OCI-LY1 (cell line): ENCODE data around the gene SFSWAP.

Experiments used
- CTCF ChIP-seq: fragments of 200-600 bp; sonication (generic), shearing (Covaris generic); IDR thresholded peaks from 2 replicates; pipeline ENCODE4 v1.5.1; 2017; ENCODE audit warnings: mild to moderate bottlenecking, antibody characterized with exemption, low read length, moderate library complexity, mixed read lengths
- EZH2 ChIP-seq: fragments of 200-600 bp; sonication (generic), shearing (Covaris generic); IDR thresholded peaks from 2 replicates; pipeline ENCODE4 v1.8.0; 2017; ENCODE audit warnings: borderline replicate concordance, mixed run types, mild to moderate bottlenecking, antibody characterized with exemption, low read length, moderate library complexity, mixed read lengths

- TF ChIP-seq CTCF (peak; percentile 51; the same call in 1 of the 2 replicates), EZH2 (no peak)
Observed at GRCh38 chr12:131833896-131834641, 123.2 kb downstream of the SFSWAP start.
